Urinary bladder (tissue), 4 donors: ENCODE data around the gene FMN1. TPM values are rescaled to one million over a fixed set of nuclear protein-coding genes. Genes with fewer than 3 reads are reported as not detected.

ENCODE experiments used
- DNase-seq: peaks from one replicate; pipeline ENCODE4 v3.0.0-alpha.2; 2015; ENCODE audit errors: extremely low spot score
- H3K27ac ChIP-seq: one replicate; pipeline ENCODE4 v1.5.1; 2013; ENCODE audit warnings: low read depth, mild to moderate bottlenecking, moderate library complexity
- H3K36me3 ChIP-seq: one replicate; pipeline ENCODE4 v1.6.1; 2013; ENCODE audit warnings: mild to moderate bottlenecking, moderate library complexity; ENCODE audit not compliant: insufficient read depth
- H3K4me1 ChIP-seq: one replicate; pipeline ENCODE4 v1.6.1; 2013; ENCODE audit warnings: mild to moderate bottlenecking, moderate library complexity; ENCODE audit not compliant: insufficient read depth
- H3K4me3 ChIP-seq: one replicate; pipeline ENCODE4 v1.5.1; 2013; ENCODE audit warnings: low read depth, low read length
- WGBS: extraction: QIAGEN DNeasy Blood & Tissue Kit; methylation state at CpG from one replicate; pipeline ENCODE4 v1.1.7; 2013; 5-methylcytosine and 5-hydroxymethylcytosine counted together
- polyA plus RNA-seq: library from polyadenylated mRNA; stranded (reverse); fragments of 200-250 nt; gene quantifications from one replicate; pipeline ENCODE4 v1.2.3, GENCODE V29; 2013
- total RNA-seq: library from RNA; depleted of rRNA; stranded (reverse); fragments of >200 nt; gene quantifications from one replicate; pipeline ENCODE4 v1.2.3, GENCODE V29; 2014
- donor health status: healthy with polysubstance abuse.
- donor health status: healthy.

Gene FMN1
- total and polyA plus RNA-seq, 2 donors, result 0.95 to 6.2 TPM

- Histone ChIP-seq H3K36me3 (no peaks in the 10 kb centered on the region), H3K27ac (no peak overlapping the region), H3K4me1 (no peaks in the 10 kb centered on the region), H3K4me3 (no peak overlapping the region)
- WGBS, result 59% methylated on average over 3 of the region's 3 CpGs
- peak; percentile 72 for DNase-seq
These were observed 305.3 kb downstream of the FMN1 start for GRCh38 chr15:32889214-32889613.

- 84% methylated on average over 3 of the region's 3 CpGs for WGBS
- no peak overlapping the region for H3K27ac ChIP-seq
- no peaks in the 10 kb centered on the region for H3K4me1 ChIP-seq
- no peak overlapping the region for H3K4me3 ChIP-seq
- H3K36me3 ChIP-seq, result no peaks in the 10 kb centered on the region
- DNase-seq, result no peak
These were observed 306.2 kb downstream of the FMN1 start for GRCh38 chr15:32888221-32888761.

GRCh38 chr15:32887090-32887489 lies 307.4 kb downstream of the FMN1 start:
- no peak for DNase-seq
- Histone ChIP-seq H3K4me3 (no peak overlapping the region), H3K27ac (no peak overlapping the region), H3K4me1 (no peaks in the 10 kb centered on the region), H3K36me3 (no peaks in the 10 kb centered on the region)
- 31% methylated on average over 4 of the region's 4 CpGs for WGBS

- Histone ChIP-seq H3K4me1 (no peaks in the 10 kb centered on the region), H3K36me3 (no peaks in the 10 kb centered on the region), H3K27ac (no peak overlapping the region), H3K4me3 (no peak overlapping the region)
- DNase-seq, result no peak
- 85% methylated on average over 7 of the region's 7 CpGs for WGBS
These were observed 308.1 kb downstream of the FMN1 start for GRCh38 chr15:32886459-32886858.

GRCh38 chr15:32885713-32886112 lies 308.8 kb downstream of the FMN1 start:
- Histone ChIP-seq H3K4me1 (no peaks in the 10 kb centered on the region), H3K4me3 (no peak overlapping the region), H3K36me3 (no peaks in the 10 kb centered on the region), H3K27ac (no peak overlapping the region)
- no peak for DNase-seq
- 70% methylated on average over 5 of the region's 5 CpGs for WGBS

- Histone ChIP-seq H3K27ac (no peak overlapping the region), H3K36me3 (no peaks in the 10 kb centered on the region), H3K4me1 (no peaks in the 10 kb centered on the region), H3K4me3 (no peak overlapping the region)
- no peak for DNase-seq
- 23% methylated on average over 6 of the region's 6 CpGs for WGBS
These were observed 310.4 kb downstream of the FMN1 start for GRCh38 chr15:32884146-32884545.

- 53% methylated on average over 4 of the region's 4 CpGs for WGBS
- Histone ChIP-seq H3K27ac (no peak overlapping the region), H3K36me3 (no peaks in the 10 kb centered on the region), H3K4me3 (no peak overlapping the region), H3K4me1 (no peaks in the 10 kb centered on the region)
- DNase-seq, result no peak
These were observed 311.6 kb downstream of the FMN1 start for GRCh38 chr15:32882955-32883354.

GRCh38 chr15:32881528-32881927 lies 313.0 kb downstream of the FMN1 start:
- DNase-seq, result no peak
- 85% methylated on average over 1 of the region's 1 CpG for WGBS
- H3K27ac ChIP-seq, result no peak overlapping the region
- no peak overlapping the region for H3K4me3 ChIP-seq
- H3K4me1 ChIP-seq, result no peaks in the 10 kb centered on the region
- H3K36me3 ChIP-seq, result no peaks in the 10 kb centered on the region

- Histone ChIP-seq H3K27ac (no peak overlapping the region), H3K4me1 (no peaks in the 10 kb centered on the region), H3K4me3 (no peak overlapping the region), H3K36me3 (no peaks in the 10 kb centered on the region)
- DNase-seq, result no peak
These were observed 313.9 kb downstream of the FMN1 start for GRCh38 chr15:32880642-32881041.

- no peaks in the 10 kb centered on the region for H3K36me3 ChIP-seq
- H3K27ac ChIP-seq, result no peak overlapping the region
- WGBS, result 78% methylated on average over 6 of the region's 6 CpGs
- no peak for DNase-seq
- no peak overlapping the region for H3K4me3 ChIP-seq
- H3K4me1 ChIP-seq, result no peaks in the 10 kb centered on the region
These were observed 314.5 kb downstream of the FMN1 start for GRCh38 chr15:32879980-32880379.

GRCh38 chr15:32878869-32879805 lies 315.4 kb downstream of the FMN1 start:
- H3K27ac ChIP-seq, result no peak overlapping the region
- no peak overlapping the region for H3K4me3 ChIP-seq
- H3K36me3 ChIP-seq, result no peaks in the 10 kb centered on the region
- DNase-seq, result no peak
- H3K4me1 ChIP-seq, result no peaks in the 10 kb centered on the region
- WGBS, result 43% methylated on average over 5 of the region's 5 CpGs

- no peak overlapping the region for H3K27ac ChIP-seq
- no peak for DNase-seq
- no peaks in the 10 kb centered on the region for H3K4me1 ChIP-seq
- H3K4me3 ChIP-seq, result no peak overlapping the region
- WGBS, result 96% methylated on average over 1 of the region's 1 CpG
- no peaks in the 10 kb centered on the region for H3K36me3 ChIP-seq
These were observed 316.2 kb downstream of the FMN1 start for GRCh38 chr15:32878342-32878741.

- no peak overlapping the region for H3K27ac ChIP-seq
These were observed 317.1 kb downstream of the FMN1 start for GRCh38 chr15:32877252-32878019.

More at GRCh38 chr15:32877252-32878019, 317.1 kb downstream of the FMN1 start:
- H3K4me1 ChIP-seq, result no peaks in the 10 kb centered on the region
- no peak overlapping the region for H3K4me3 ChIP-seq
- whole genome bisulfite sequencing, result 62% methylated on average over 3 of the region's 3 CpGs
- DNase-seq, result no peak
- no peaks in the 10 kb centered on the region for H3K36me3 ChIP-seq
